GM06990 (cell line): ENCODE results near the gene CFDP1.

ENCODE experiments used
- DNase-seq: peaks from one replicate; pipeline ENCODE4 v3.0.0-alpha.2; 2011; ENCODE audit not compliant: insufficient read length; ENCODE audit errors: extremely low read depth
- H3K27me3 ChIP-seq: replicated peaks from 2 replicates; pipeline ENCODE4 v1.6.0; 2011; ENCODE audit warnings: low read length; ENCODE audit not compliant: control insufficient read depth, insufficient read depth
- H3K36me3 ChIP-seq: 2 replicates; pipeline ENCODE4 v1.5.1; 2011; ENCODE audit warnings: low read length; ENCODE audit not compliant: control insufficient read depth, insufficient read depth
- H3K4me3 ChIP-seq: replicated peaks from 2 replicates; pipeline ENCODE4 v1.5.1; 2011; ENCODE audit warnings: low read depth, mild to moderate bottlenecking, control low read depth, low read length
- TF ChIP-seq, protein P1 (sequence below): IDR thresholded peaks from 2 replicates; pipeline ENCODE4 v1.5.1; 2011; ENCODE audit warnings: low read length, control low read depth, mild to moderate bottlenecking, inconsistent platforms; ENCODE audit not compliant: insufficient read depth, poor library complexity, severe bottlenecking

CFDP1 gene

GRCh38 chr16:75312875-75313274 lies 120.4 kb downstream of the CFDP1 start:
- TF ChIP-seq, protein P1, sequence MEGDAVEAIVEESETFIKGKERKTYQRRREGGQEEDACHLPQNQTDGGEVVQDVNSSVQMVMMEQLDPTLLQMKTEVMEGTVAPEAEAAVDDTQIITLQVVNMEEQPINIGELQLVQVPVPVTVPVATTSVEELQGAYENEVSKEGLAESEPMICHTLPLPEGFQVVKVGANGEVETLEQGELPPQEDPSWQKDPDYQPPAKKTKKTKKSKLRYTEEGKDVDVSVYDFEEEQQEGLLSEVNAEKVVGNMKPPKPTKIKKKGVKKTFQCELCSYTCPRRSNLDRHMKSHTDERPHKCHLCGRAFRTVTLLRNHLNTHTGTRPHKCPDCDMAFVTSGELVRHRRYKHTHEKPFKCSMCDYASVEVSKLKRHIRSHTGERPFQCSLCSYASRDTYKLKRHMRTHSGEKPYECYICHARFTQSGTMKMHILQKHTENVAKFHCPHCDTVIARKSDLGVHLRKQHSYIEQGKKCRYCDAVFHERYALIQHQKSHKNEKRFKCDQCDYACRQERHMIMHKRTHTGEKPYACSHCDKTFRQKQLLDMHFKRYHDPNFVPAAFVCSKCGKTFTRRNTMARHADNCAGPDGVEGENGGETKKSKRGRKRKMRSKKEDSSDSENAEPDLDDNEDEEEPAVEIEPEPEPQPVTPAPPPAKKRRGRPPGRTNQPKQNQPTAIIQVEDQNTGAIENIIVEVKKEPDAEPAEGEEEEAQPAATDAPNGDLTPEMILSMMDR, result no peak
- H3K36me3 ChIP-seq, result no peaks in the 10 kb centered on the region
- no peak for DNase-seq

DNA sequence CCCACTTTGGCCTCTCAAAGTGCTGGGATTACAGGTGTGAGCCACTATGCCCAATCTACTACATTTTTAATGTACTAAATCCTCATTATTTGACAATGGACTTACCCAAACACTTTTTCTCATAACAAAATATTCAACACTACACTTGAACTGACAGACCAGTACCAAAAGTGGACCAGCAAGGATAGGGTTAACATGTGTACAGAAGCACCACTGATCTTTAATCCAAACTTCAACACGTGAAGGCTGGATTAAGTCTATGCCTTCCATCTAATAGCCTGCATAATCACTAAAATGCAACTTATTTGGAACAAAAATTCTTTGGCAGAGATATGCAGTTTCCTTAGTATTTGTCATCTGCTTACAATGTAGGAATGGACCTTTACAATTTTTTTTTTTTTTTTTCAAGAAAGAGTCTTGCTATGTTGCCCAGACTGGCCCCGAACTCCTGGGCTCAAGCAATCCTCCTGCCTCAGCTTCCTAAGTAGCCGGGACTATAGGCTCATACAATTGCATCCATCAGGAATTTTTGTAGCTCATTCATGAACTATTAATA lies 121.8 kb downstream of the CFDP1 start:
- H3K4me3 ChIP-seq, result no peak overlapping the region
- no peak for DNase-seq
- no peaks in the 10 kb centered on the region for H3K36me3 ChIP-seq
- H3K27me3 ChIP-seq, result no peaks in the 10 kb centered on the region
- TF ChIP-seq, protein P1, result no peak

More at GRCh38 chr16:75312875-75313274, 120.4 kb downstream of the CFDP1 start:
- no peaks in the 10 kb centered on the region for H3K27me3 ChIP-seq
- no peak overlapping the region for H3K4me3 ChIP-seq

- no peak for DNase-seq
- no peak overlapping the region for H3K4me3 ChIP-seq
- H3K27me3 ChIP-seq, result no peaks in the 10 kb centered on the region
- TF ChIP-seq, protein P1, result no peak
- no peaks in the 10 kb centered on the region for H3K36me3 ChIP-seq
Measured at GRCh38 chr16:75310541-75310940, 122.8 kb downstream of the CFDP1 start.

DNA sequence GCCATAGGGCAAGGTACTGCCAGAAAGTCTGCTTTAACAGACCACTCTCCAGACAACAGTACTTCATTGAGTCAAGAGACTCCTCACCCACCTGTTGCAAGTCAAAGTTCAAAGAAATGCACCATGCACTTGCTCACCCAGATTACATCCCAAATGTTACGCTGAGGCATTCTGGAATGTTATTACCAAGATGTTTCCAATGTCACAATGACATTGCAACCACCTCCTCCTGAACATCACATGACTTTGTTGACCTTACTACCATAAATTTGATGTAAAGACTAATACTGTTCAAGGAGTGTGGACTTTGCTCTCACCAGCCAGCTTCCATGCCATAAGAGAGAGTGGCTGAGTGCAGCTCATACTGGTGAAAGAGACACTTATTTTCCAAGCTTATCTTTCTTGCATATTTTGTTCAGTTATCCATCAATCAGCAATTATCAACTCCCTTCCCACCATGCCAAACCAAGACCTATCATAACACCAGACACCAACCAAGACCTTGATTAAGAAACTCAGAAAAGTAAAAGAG lies 123.3 kb downstream of the CFDP1 start:
- TF ChIP-seq, protein P1, result no peak
- DNase-seq, result no peak
- Histone ChIP-seq H3K4me3 (no peak overlapping the region), H3K36me3 (no peaks in the 10 kb centered on the region), H3K27me3 (no peaks in the 10 kb centered on the region)

- H3K36me3 ChIP-seq, result no peaks in the 10 kb centered on the region; the same call in 1 of the 2 replicates
- H3K4me3 ChIP-seq, result no peak overlapping the region
- no peaks in the 10 kb centered on the region for H3K27me3 ChIP-seq
- DNase-seq, result no peak
- TF ChIP-seq, protein P1, result no peak
Measured at GRCh38 chr16:75309156-75309555, 124.1 kb downstream of the CFDP1 start.

- H3K36me3 ChIP-seq, result peaks cover 2% of the 10 kb centered on the region; the same call in 1 of the 2 replicates
- TF ChIP-seq, protein P1, result no peak
- DNase-seq, result no peak
Measured at GRCh38 chr16:75308011-75308410, 125.3 kb downstream of the CFDP1 start.

More at GRCh38 chr16:75308011-75308410, 125.3 kb downstream of the CFDP1 start:
- H3K4me3 ChIP-seq, result no peak overlapping the region
- H3K27me3 ChIP-seq, result no peaks in the 10 kb centered on the region
